ENCODE results near the gene ABHD8. TPM values are rescaled to one million over a fixed set of nuclear protein-coding genes. Genes with fewer than 3 reads are reported as not detected.

The ABHD8 gene
- total and polyA plus RNA-seq, 2 of the 13 experiments (the other 11 are each of a cell fraction or from before 2014, with no cell fraction given), result 6.3 to 7.2 TPM

DNA sequence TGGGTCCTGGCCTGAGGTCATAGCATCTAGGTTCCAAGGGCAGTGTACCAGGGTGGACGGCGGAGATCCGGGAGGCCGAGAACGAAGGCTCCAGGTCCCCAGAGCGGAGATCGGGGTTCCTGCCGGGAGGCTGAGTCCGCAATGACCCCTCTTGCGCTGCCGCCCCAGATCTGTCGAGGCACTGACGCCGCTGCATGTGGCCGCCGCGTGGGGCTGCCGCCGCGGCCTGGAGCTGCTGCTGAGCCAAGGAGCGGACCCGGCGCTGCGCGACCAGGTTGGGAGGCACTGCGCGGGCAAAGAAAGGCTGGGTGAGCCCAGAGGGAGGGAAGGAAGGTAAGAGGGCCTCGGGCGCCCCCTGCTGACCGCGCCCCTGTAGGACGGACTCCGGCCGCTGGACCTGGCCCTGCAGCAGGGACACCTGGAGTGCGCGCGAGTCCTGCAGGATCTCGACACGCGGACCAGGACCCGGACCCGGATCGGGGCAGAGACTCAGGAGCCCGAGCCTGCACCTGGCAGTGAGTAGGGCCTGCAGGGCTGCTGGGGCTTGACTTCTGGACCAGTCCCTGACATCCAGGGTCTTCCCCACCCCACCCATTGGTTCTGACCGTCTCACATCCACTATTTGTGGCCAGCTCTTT is 20.6 kb downstream of the ABHD8 start (continued):
- TF ChIP-seq SAFB2 (CRISPR knock-in tag; IDR thresholded peaks at IDR 0.05; ENCODE audit: borderline replicate concordance, low read depth) (no peak; the same call in 1 of the 2 replicates), ZNF136 (CRISPR knock-in tag; IDR thresholded peaks at IDR 0.05; ENCODE audit: low read depth) (no peak), ZNF224 (CRISPR knock-in tag; IDR thresholded peaks at IDR 0.05) (no peak; the same call in 1 of the 2 replicates), FOXA3 (CRISPR knock-in tag; IDR thresholded peaks at IDR 0.05) (no peak), ZFP36L1 (CRISPR knock-in tag; IDR thresholded peaks at IDR 0.05) (no peak), YEATS4 (CRISPR knock-in tag; IDR thresholded peaks at IDR 0.05; ENCODE audit: borderline replicate concordance) (no peak), RFX1 (IDR thresholded peaks at IDR 0.05) (no peak), ONECUT2 (CRISPR knock-in tag; IDR thresholded peaks at IDR 0.05) (no peak), SMARCC2 (IDR thresholded peaks at IDR 0.05) (no peak), SIN3B (IDR thresholded peaks at IDR 0.05; ENCODE audit: low read length) (no peak), AGO1 (IDR thresholded peaks at IDR 0.05; ENCODE audit: low read depth, low read length, poor library complexity, severe bottlenecking) (no peak), PHF8 (CRISPR knock-in tag; IDR thresholded peaks at IDR 0.05) (0 out of 2 replicates have a peak, but pooled peaks have one; percentile 43), MED8 (CRISPR knock-in tag; IDR thresholded peaks at IDR 0.05; ENCODE audit: insufficient replicate concordance) (no peak), SNAI1 (CRISPR knock-in tag; IDR thresholded peaks at IDR 0.05; ENCODE audit: borderline replicate concordance) (peak; percentile 35; the same call in 1 of the 2 replicates), SIN3A (IDR thresholded peaks at IDR 0.05; ENCODE audit: borderline replicate concordance, low read depth, low read length) (no peak), SMAD1 (CRISPR knock-in tag; IDR thresholded peaks at IDR 0.05; ENCODE audit: borderline replicate concordance, low read depth) (peak; percentile 78; the same call in 1 of the 2 replicates), XRCC5 (optimal IDR thresholded peaks at IDR 0.05; ENCODE audit: low read length) (peak; percentile 40), ZNF180 (CRISPR knock-in tag; IDR thresholded peaks at IDR 0.05; ENCODE audit: borderline replicate concordance, low read depth) (no peak), ZNF605 (CRISPR knock-in tag; IDR thresholded peaks at IDR 0.05) (peak; percentile 48), ZNF776 (CRISPR knock-in tag; IDR thresholded peaks at IDR 0.05) (peak; percentile 84), TMF1 (CRISPR knock-in tag; IDR thresholded peaks at IDR 0.05; ENCODE audit: low read depth) (no peak)
- TF ChIP-seq, protein P1, sequence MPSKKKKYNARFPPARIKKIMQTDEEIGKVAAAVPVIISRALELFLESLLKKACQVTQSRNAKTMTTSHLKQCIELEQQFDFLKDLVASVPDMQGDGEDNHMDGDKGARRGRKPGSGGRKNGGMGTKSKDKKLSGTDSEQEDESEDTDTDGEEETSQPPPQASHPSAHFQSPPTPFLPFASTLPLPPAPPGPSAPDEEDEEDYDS (CRISPR knock-in tag; IDR thresholded peaks at IDR 0.05), result no peak
- TF ChIP-seq, protein P2, sequence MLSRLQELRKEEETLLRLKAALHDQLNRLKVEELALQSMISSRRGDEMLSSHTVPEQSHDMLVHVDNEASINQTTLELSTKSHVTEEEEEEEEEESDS (CRISPR knock-in tag; IDR thresholded peaks at IDR 0.05; ENCODE audit: borderline replicate concordance), result no peak
- TF ChIP-seq, protein P3, sequence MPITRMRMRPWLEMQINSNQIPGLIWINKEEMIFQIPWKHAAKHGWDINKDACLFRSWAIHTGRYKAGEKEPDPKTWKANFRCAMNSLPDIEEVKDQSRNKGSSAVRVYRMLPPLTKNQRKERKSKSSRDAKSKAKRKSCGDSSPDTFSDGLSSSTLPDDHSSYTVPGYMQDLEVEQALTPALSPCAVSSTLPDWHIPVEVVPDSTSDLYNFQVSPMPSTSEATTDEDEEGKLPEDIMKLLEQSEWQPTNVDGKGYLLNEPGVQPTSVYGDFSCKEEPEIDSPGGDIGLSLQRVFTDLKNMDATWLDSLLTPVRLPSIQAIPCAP (CRISPR knock-in tag; IDR thresholded peaks at IDR 0.05; ENCODE audit: low read depth), result no peak
- TF ChIP-seq, protein P4, sequence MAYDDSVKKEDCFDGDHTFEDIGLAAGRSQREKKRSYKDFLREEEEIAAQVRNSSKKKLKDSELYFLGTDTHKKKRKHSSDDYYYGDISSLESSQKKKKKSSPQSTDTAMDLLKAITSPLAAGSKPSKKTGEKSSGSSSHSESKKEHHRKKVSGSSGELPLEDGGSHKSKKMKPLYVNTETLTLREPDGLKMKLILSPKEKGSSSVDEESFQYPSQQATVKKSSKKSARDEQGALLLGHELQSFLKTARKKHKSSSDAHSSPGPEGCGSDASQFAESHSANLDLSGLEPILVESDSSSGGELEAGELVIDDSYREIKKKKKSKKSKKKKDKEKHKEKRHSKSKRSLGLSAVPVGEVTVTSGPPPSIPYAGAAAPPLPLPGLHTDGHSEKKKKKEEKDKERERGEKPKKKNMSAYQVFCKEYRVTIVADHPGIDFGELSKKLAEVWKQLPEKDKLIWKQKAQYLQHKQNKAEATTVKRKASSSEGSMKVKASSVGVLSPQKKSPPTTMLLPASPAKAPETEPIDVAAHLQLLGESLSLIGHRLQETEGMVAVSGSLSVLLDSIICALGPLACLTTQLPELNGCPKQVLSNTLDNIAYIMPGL (CRISPR knock-in tag; IDR thresholded peaks at IDR 0.05; ENCODE audit: borderline replicate concordance in 1 of 2, low read depth in 1 of 2), result peak; percentile 78 to 80
